GM12878 (cell line): ENCODE results near the gene SRBD1. TPM values are rescaled to one million over a fixed set of nuclear protein-coding genes. Genes with fewer than 3 reads are reported as not detected.

Experiments
- ATAC-seq: fragments of 200-7000 bp; cut with Tn5 transposase; 3 replicates; pipeline ENCODE4 v1.9.1; 2020; ENCODE audit warnings: mild to moderate bottlenecking, moderate library complexity
- BruUV-seq: library from RNA; stranded (reverse); fragments of 400-500 nt; replicated peaks from 2 replicates; lab custom pipeline; 2021; lab: Mats Ljungman, UMichigan
- CTCF ChIA-PET: fragments of 300-600 bp; sonication (Branson Sonifier 250); formaldehyde crosslinking; extraction: SDS; loops from one replicate; lab custom pipeline; 2021; ENCODE audit warnings: inconsistent platforms; lab: Yijun Ruan, JAX
- POLR2A ChIA-PET: fragments of 350-600 bp; formaldehyde crosslinking; extraction: SDS; loops from one replicate; lab custom pipeline; 2021; ENCODE audit warnings: inconsistent platforms; lab: Charles Lee
- RAD21 ChIA-PET: fragments of 300-600 bp; sonication (Branson Sonifier 250); formaldehyde crosslinking; loops from one replicate; lab custom pipeline; 2023; ENCODE audit warnings: antibody characterized with exemption; ENCODE audit not compliant: unreplicated experiment; lab: Charles Lee
- SMC1A ChIA-PET: fragments of 300-600 bp; sonication (Branson Sonifier 250); formaldehyde crosslinking; loops from one replicate; lab custom pipeline; 2023; ENCODE audit not compliant: unreplicated experiment, uncharacterized antibody; lab: Charles Lee
- DNase-seq: peaks from one replicate; pipeline ENCODE4 v3.0.0-alpha.2; 2011; ENCODE audit warnings: low read depth, low spot score
- FAIRE-seq: peaks from 3 replicates; lab custom pipeline; 2011; peaks lifted over from hg19 to GRCh38; lab: Jason Lieb, UNC
- H2AFZ ChIP-seq: 2 replicates; pipeline ENCODE4 v1.6.0; 2011; ENCODE audit warnings: low read depth, low read length, control low read depth; ENCODE audit not compliant: control insufficient read depth
- H3K27ac ChIP-seq: 2 replicates; pipeline ENCODE4 v1.5.1; 2011; ENCODE audit warnings: control low read depth; ENCODE audit not compliant: control insufficient read depth, insufficient read depth
- H3K27me3 ChIP-seq, 2 experiments: replicated peaks in 1 of 2; 2 replicates each; pipeline versions ENCODE4 v1.6.0 to v1.6.1; 2011; ENCODE audit warnings: low read length in 1 of 2; ENCODE audit not compliant: control insufficient read depth in 2 of 2, insufficient read depth in 2 of 2
- H3K36me3 ChIP-seq, 2 experiments: 2 replicates each; pipeline ENCODE4 v1.5.1; 2011; ENCODE audit warnings: low read length in 1 of 2; ENCODE audit not compliant: control insufficient read depth in 2 of 2, insufficient read depth in 2 of 2
- H3K4me1 ChIP-seq: 2 replicates; pipeline ENCODE4 v1.6.1; 2011; ENCODE audit warnings: mild to moderate bottlenecking, low read length, moderate library complexity, mixed read lengths; ENCODE audit not compliant: control insufficient read depth, insufficient read depth
- H3K4me2 ChIP-seq: 2 replicates; pipeline ENCODE4 v1.6.0; 2011; ENCODE audit warnings: control low read depth; ENCODE audit not compliant: control insufficient read depth, insufficient read depth
- H3K4me3 ChIP-seq: fragments of 200-600 bp; sonication (generic); 2 replicates; pipeline ENCODE4 v1.5.1; 2016
- H3K79me2 ChIP-seq: 2 replicates; pipeline ENCODE4 v1.6.0; 2011; ENCODE audit warnings: low read length; ENCODE audit not compliant: control insufficient read depth, insufficient read depth
- H3K9ac ChIP-seq: 2 replicates; pipeline ENCODE4 v1.8.0; 2011; ENCODE audit warnings: low read length, control low read depth, mixed read lengths; ENCODE audit not compliant: control insufficient read depth, insufficient read depth
- H3K9me3 ChIP-seq: replicated peaks from 3 replicates; pipeline ENCODE4 v1.5.1; 2011; ENCODE audit warnings: mild to moderate bottlenecking, low read length; ENCODE audit not compliant: control insufficient read depth, insufficient read depth
- H4K20me1 ChIP-seq: 2 replicates; pipeline ENCODE4 v1.6.0; 2011; ENCODE audit not compliant: control insufficient read depth, insufficient read depth
- BCL3 ChIP-seq: IDR thresholded peaks from 2 replicates; pipeline ENCODE4 v1.6.1; 2011; ENCODE audit warnings: borderline replicate concordance, low read depth, mild to moderate bottlenecking, moderate library complexity, low read length; ENCODE audit not compliant: insufficient read depth, poor library complexity, severe bottlenecking
- CBFB ChIP-seq: IDR thresholded peaks from 2 replicates; pipeline ENCODE4 v1.6.1; 2016; ENCODE audit warnings: antibody characterized with exemption, low read depth
- CBX5 ChIP-seq: sonication (generic); IDR thresholded peaks from 2 replicates; pipeline ENCODE4 v1.6.1; 2016; ENCODE audit warnings: low read depth, moderate library complexity, mild to moderate bottlenecking, inconsistent platforms
- DPF2 ChIP-seq: fragments of 450-650 bp; IDR thresholded peaks from 2 replicates; pipeline ENCODE4 v1.6.1; 2017; ENCODE audit warnings: mild to moderate bottlenecking
- EP300 ChIP-seq, 2 experiments: fragments of 150-350 bp in 1 of 2; IDR thresholded peaks; 2 replicates each; pipeline ENCODE4 v1.6.1; 2011 to 2012; ENCODE audit warnings: low read depth in 2 of 2, low read length in 2 of 2, borderline replicate concordance in 1 of 2, improper control_type of control experiment in 1 of 2, inconsistent platforms in 1 of 2; ENCODE audit not compliant: control insufficient read depth in 1 of 2
- FOS ChIP-seq: IDR thresholded peaks from 3 replicates; pipeline ENCODE4 v1.6.1; 2011; ENCODE audit warnings: borderline replicate concordance; ENCODE audit not compliant: insufficient read length; ENCODE audit errors: extremely low read depth
- GABPA ChIP-seq: IDR thresholded peaks from 2 replicates; pipeline ENCODE4 v1.6.1; 2014; ENCODE audit warnings: antibody characterized with exemption, low read depth, mild to moderate bottlenecking, inconsistent platforms
- NFYA ChIP-seq: IDR thresholded peaks from 2 replicates; pipeline ENCODE4 v1.6.1; 2011; ENCODE audit warnings: low read depth, mild to moderate bottlenecking, low read length, improper control_type of control experiment, borderline replicate concordance
- SMARCA5 ChIP-seq: fragments of 450-650 bp; IDR thresholded peaks from 2 replicates; pipeline ENCODE4 v1.6.1; 2017; ENCODE audit warnings: mild to moderate bottlenecking
- STAT3 ChIP-seq: IDR thresholded peaks from 2 replicates; pipeline ENCODE4 v1.6.1; 2011; ENCODE audit warnings: low read depth, low read length, improper control_type of control experiment
- TCF3 ChIP-seq: IDR thresholded peaks from 2 replicates; pipeline ENCODE4 v1.6.1; 2012; ENCODE audit warnings: low read depth, mild to moderate bottlenecking, low read length, borderline replicate concordance; ENCODE audit not compliant: insufficient read depth
- whole genome bisulfite sequencing: methylation state at CpG from one replicate; pipeline ENCODE4 v1.1.6; 2016; ENCODE audit warnings: low lambda C conversion rate; ENCODE audit not compliant: insufficient replicate concordance, insufficient coverage; ENCODE audit errors: missing lambda C conversion rate; 5-methylcytosine and 5-hydroxymethylcytosine counted together
- in situ Hi-C: fragments of 300-500 bp; cut with MboI; formaldehyde crosslinking; loops from 9 replicates; pipeline ENCODE4 v1.14.3; 2018; ENCODE audit warnings: mixed read lengths
- intact Hi-C: fragments of 100-400 bp; cut with micrococcal nuclease; formaldehyde crosslinking; loops from one replicate; pipeline ENCODE4 v1.14.2; 2022; ENCODE audit not compliant: unreplicated experiment
- polyA plus RNA-seq, 11 experiments: library from polyadenylated mRNA; depleted of rRNA in 4 of 11; unstranded in 6 of 11; stranded (reverse) in 5 of 11; fragments of >200 nt; fragmentation: Nextera tagmentation in 4 of 11; fragmentation: Illumina TruSeq in 1 of 11; extraction: Ambion mirVana in 4 of 11; extraction: Trizol in 1 of 11; gene quantifications; 1 replicate in 1 of 11; 2 replicates in 10 of 11; pipeline versions ENCODE4 v1.2.1 to v1.2.3, GENCODE V29; 2011 to 2016; ENCODE audit warnings: inconsistent platforms in 2 of 11, missing spikeins in 2 of 11, low read depth in 1 of 11
- total RNA-seq, 4 experiments: library from RNA; depleted of rRNA in 3 of 4; stranded (reverse); fragments of >200 nt in 3 of 4; fragmentation: Illumina TruSeq in 1 of 4; extraction: Trizol in 1 of 4; gene quantifications; 2 replicates each; pipeline versions ENCODE4 v1.2.1 to v1.2.3, GENCODE V29; 2013 to 2021
- TF ChIP-seq, protein P1 (sequence below): fragments of 450-650 bp; formaldehyde crosslinking; IDR thresholded peaks from 2 replicates; pipeline ENCODE4 v1.4.0; 2020; ENCODE audit warnings: mild to moderate bottlenecking, moderate library complexity

The SRBD1 gene
- total and polyA plus RNA-seq, 10 of the 15 experiments (the other 5 are each of a cell fraction or from before 2014, with no cell fraction given) = 9.7 to 33.1 (median 20.1) TPM

DNA sequence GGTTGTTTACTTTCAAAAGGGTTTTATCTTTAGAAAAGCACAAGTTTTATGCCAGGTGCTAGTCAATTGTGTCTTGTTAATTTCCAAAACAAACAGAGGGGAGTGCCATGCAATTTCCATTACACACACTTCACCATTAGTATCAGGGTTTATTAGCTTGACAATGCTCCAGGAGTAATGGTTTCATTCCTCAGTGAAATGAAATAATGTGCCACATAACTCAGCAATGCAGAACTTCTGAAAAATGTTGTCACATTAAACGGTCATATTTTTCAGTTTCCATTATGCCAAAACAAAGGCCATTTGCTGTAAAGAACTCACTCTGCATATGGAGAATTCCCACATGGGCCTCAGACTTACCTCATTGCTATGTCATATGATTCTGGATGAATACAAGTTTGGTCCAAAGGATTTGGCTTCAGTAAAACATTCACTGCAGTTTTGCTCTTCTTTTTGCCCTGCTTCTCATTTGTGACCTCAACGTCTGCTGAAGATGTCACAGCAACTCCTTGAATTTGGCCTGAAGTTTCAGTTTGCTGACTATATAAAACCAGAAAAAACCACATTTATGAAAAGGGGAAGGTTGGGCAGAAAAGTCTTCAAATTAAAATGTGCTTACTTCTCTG is 198.2 kb downstream of the SRBD1 start (continued):
- TF ChIP-seq BCL3 = no peak
- no peak for TF ChIP-seq TCF3
- no peak for TF ChIP-seq EP300 (IDR thresholded peaks at IDR 0.05; ENCODE audit: borderline replicate concordance in 1 of 2, control insufficient read depth in 1 of 2, low read depth in 2 of 2, low read length in 2 of 2)
- no peak for TF ChIP-seq NFYA
- TF ChIP-seq, all 136 proteins: peak for 0

- Histone ChIP-seq H3K4me3 (no peak overlapping the region), H2AFZ (no peak overlapping the region), H3K4me1 (no peaks in the 10 kb centered on the region), H3K27ac (no peak overlapping the region), H3K36me3 (peaks cover 0 to 13% of the 10 kb centered on the region in 2 experiments; a peak in 2 of 4 replicates), H4K20me1 (no peaks in the 10 kb centered on the region), H3K9ac (no peak overlapping the region), H3K79me2 (no peaks in the 10 kb centered on the region), H3K4me2 (no peak overlapping the region), H3K27me3 (no peaks in the 10 kb centered on the region), H3K9me3 (no peaks in the 10 kb centered on the region)
- intact Hi-C loops = no loop called here
- 100% methylated on average over 1 of the region's 1 CpG for WGBS
- RAD21 ChIA-PET = no interaction called here
- CTCF ChIA-PET = no interaction called here
- SMC1A ChIA-PET = interaction anchor here (0.7 to 1.3 kb wide), 2 partner anchors 30 to 1853 kb away, joined by 3 to 5 read pairs; no protein-coding TSS in a partner anchor
- FAIRE-seq = no peak
- in situ Hi-C loops = no loop called here
- DNase-seq = no peak
- BruUV-seq = no TSS peak
- no peak for TF ChIP-seq DPF2
- TF ChIP-seq STAT3 = no peak
- TF ChIP-seq, protein P1, sequence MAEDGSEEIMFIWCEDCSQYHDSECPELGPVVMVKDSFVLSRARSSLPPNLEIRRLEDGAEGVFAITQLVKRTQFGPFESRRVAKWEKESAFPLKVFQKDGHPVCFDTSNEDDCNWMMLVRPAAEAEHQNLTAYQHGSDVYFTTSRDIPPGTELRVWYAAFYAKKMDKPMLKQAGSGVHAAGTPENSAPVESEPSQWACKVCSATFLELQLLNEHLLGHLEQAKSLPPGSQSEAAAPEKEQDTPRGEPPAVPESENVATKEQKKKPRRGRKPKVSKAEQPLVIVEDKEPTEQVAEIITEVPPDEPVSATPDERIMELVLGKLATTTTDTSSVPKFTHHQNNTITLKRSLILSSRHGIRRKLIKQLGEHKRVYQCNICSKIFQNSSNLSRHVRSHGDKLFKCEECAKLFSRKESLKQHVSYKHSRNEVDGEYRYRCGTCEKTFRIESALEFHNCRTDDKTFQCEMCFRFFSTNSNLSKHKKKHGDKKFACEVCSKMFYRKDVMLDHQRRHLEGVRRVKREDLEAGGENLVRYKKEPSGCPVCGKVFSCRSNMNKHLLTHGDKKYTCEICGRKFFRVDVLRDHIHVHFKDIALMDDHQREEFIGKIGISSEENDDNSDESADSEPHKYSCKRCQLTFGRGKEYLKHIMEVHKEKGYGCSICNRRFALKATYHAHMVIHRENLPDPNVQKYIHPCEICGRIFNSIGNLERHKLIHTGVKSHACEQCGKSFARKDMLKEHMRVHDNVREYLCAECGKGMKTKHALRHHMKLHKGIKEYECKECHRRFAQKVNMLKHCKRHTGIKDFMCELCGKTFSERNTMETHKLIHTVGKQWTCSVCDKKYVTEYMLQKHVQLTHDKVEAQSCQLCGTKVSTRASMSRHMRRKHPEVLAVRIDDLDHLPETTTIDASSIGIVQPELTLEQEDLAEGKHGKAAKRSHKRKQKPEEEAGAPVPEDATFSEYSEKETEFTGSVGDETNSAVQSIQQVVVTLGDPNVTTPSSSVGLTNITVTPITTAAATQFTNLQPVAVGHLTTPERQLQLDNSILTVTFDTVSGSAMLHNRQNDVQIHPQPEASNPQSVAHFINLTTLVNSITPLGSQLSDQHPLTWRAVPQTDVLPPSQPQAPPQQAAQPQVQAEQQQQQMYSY (CRISPR knock-in tag) = no peak
- no peak for TF ChIP-seq GABPA
- no peak for TF ChIP-seq CBX5
- TF ChIP-seq SMARCA5 = no peak
- TF ChIP-seq CBFB = no peak
- TF ChIP-seq FOS = no peak
- POLR2A ChIA-PET = no interaction called here
- ATAC-seq = no peak
These were observed 201.4 kb downstream of the SRBD1 start for GRCh38 chr2:45409677-45410076.
